Measurements from ENCODE around the gene GARIN5B. TPM values are rescaled to one million over a fixed set of nuclear protein-coding genes. Genes with fewer than 3 reads are reported as not detected.
A peak's percentile ranks its signal among the peaks of the same experiment; 100 is the strongest.

The GARIN5B gene
- total and polyA plus RNA-seq, 2 of the 13 experiments (the other 11 are each of a cell fraction or from before 2014, with no cell fraction given): not detected

- TF ChIP-seq, protein P1, sequence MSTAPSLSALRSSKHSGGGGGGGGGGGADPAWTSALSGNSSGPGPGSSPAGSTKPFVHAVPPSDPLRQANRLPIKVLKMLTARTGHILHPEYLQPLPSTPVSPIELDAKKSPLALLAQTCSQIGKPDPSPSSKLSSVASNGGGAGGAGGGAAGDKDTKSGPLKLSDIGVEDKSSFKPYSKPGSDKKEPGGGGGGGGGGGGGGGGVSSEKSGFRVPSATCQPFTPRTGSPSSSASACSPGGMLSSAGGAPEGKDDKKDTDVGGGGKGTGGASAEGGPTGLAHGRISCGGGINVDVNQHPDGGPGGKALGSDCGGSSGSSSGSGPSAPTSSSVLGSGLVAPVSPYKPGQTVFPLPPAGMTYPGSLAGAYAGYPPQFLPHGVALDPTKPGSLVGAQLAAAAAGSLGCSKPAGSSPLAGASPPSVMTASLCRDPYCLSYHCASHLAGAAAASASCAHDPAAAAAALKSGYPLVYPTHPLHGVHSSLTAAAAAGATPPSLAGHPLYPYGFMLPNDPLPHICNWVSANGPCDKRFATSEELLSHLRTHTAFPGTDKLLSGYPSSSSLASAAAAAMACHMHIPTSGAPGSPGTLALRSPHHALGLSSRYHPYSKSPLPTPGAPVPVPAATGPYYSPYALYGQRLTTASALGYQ (CRISPR knock-in tag; IDR thresholded peaks at IDR 0.05): no peak
- TF ChIP-seq PHF21A (CRISPR knock-in tag; IDR thresholded peaks at IDR 0.05) (0 out of 2 replicates have a peak, but pooled peaks have one; percentile 36), SMAD1 (CRISPR knock-in tag; IDR thresholded peaks at IDR 0.05; ENCODE audit: borderline replicate concordance, low read depth) (peak; percentile 63; the same call in 1 of the 2 replicates), RFXANK (CRISPR knock-in tag; IDR thresholded peaks at IDR 0.05) (no peak), ARID2 (CRISPR knock-in tag; IDR thresholded peaks at IDR 0.05; ENCODE audit: borderline replicate concordance) (no peak), ZNF782 (CRISPR knock-in tag; IDR thresholded peaks at IDR 0.05; ENCODE audit: borderline replicate concordance) (peak; percentile 71; the same call in 1 of the 2 replicates), ZNF616 (CRISPR knock-in tag; IDR thresholded peaks at IDR 0.05; ENCODE audit: low read depth) (peak; percentile 88; the same call in 1 of the 2 replicates), HOMEZ (CRISPR knock-in tag; IDR thresholded peaks at IDR 0.05; ENCODE audit: low read depth) (0 out of 2 replicates have a peak, but pooled peaks have one; percentile 47), ESRRA (CRISPR knock-in tag; IDR thresholded peaks at IDR 0.05; ENCODE audit: low read depth) (peak; percentile 35; the same call in 1 of the 2 replicates), RFX5 (IDR thresholded peaks at IDR 0.05; ENCODE audit: low read depth, low read length) (peak; percentile 43; the same call in 1 of the 2 replicates), ZNF775 (CRISPR knock-in tag; IDR thresholded peaks at IDR 0.05; ENCODE audit: borderline replicate concordance) (0 out of 2 replicates have a peak, but pooled peaks have one; percentile 31), FOSL2 (CRISPR knock-in tag; IDR thresholded peaks at IDR 0.05) (peak; percentile 37; the same call in 1 of the 2 replicates), POGK (CRISPR knock-in tag; conservative IDR thresholded peaks at IDR 0.05) (no peak; the same call in none of the 2 replicates)
- TF ChIP-seq, protein P2, sequence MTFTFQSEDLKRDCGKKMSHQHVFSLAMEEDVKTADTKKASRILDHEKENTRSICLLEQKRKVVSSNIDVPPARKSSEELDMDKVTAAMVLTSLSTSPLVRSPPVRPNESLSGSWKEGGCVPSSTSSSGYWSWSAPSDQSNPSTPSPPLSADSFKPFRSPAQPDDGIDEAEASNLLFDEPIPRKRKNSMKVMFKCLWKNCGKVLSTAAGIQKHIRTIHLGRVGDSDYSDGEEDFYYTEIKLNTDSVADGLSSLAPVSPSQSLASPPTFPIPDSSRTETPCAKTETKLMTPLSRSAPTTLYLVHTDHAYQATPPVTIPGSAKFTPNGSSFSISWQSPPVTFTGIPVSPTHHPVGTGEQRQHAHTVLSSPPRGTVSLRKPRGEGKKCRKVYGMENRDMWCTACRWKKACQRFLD (CRISPR knock-in tag; IDR thresholded peaks at IDR 0.05; ENCODE audit: borderline replicate concordance): peak; percentile 60; the same call in 1 of the 2 replicates
- TF ChIP-seq, protein P3, sequence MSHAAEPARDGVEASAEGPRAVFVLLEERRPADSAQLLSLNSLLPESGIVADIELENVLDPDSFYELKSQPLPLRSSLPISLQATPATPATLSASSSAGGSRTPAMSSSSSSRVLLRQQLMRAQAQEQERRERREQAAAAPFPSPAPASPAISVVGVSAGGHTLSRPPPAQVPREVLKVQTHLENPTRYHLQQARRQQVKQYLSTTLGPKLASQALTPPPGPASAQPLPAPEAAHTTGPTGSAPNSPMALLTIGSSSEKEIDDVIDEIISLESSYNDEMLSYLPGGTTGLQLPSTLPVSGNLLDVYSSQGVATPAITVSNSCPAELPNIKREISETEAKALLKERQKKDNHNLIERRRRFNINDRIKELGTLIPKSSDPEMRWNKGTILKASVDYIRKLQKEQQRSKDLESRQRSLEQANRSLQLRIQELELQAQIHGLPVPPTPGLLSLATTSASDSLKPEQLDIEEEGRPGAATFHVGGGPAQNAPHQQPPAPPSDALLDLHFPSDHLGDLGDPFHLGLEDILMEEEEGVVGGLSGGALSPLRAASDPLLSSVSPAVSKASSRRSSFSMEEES (CRISPR knock-in tag; IDR thresholded peaks at IDR 0.05): no peak
These were observed 44.9 kb upstream of the GARIN5B start (continued) for GRCh38 chr19:55407800-55408532.
